GM20000 (cell line): Measurements from ENCODE around the gene FAM50B.

Experiments
- DNase-seq: peaks from one replicate; pipeline ENCODE4 v3.0.0; 2012; ENCODE audit warnings: low spot score
- TF ChIP-seq, protein P1 (sequence below): IDR thresholded peaks from 2 replicates; pipeline ENCODE4 v1.5.1; 2012; ENCODE audit warnings: mild to moderate bottlenecking, control low read depth; ENCODE audit errors: extremely low read depth, missing control alignments

FAM50B gene

DNA sequence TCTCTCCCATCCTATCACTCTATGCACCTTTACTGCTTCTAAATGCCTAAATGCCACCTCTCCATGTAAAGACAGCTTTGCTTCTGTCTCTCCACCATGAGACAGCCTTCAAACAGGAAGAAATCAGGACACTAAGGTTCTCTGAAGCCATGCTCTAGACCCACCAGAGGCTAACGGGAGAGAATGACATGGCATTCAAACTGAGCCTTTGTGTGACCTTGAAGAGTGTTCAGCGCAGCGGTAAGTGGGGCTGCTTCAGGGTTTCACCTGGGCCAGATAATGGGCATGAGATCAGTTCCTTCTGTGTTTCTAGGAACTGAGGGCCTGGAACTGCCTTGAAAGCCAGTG, 20.1 kb downstream of the FAM50B start:
- TF ChIP-seq, protein P1, sequence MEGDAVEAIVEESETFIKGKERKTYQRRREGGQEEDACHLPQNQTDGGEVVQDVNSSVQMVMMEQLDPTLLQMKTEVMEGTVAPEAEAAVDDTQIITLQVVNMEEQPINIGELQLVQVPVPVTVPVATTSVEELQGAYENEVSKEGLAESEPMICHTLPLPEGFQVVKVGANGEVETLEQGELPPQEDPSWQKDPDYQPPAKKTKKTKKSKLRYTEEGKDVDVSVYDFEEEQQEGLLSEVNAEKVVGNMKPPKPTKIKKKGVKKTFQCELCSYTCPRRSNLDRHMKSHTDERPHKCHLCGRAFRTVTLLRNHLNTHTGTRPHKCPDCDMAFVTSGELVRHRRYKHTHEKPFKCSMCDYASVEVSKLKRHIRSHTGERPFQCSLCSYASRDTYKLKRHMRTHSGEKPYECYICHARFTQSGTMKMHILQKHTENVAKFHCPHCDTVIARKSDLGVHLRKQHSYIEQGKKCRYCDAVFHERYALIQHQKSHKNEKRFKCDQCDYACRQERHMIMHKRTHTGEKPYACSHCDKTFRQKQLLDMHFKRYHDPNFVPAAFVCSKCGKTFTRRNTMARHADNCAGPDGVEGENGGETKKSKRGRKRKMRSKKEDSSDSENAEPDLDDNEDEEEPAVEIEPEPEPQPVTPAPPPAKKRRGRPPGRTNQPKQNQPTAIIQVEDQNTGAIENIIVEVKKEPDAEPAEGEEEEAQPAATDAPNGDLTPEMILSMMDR: no peak

DNA sequence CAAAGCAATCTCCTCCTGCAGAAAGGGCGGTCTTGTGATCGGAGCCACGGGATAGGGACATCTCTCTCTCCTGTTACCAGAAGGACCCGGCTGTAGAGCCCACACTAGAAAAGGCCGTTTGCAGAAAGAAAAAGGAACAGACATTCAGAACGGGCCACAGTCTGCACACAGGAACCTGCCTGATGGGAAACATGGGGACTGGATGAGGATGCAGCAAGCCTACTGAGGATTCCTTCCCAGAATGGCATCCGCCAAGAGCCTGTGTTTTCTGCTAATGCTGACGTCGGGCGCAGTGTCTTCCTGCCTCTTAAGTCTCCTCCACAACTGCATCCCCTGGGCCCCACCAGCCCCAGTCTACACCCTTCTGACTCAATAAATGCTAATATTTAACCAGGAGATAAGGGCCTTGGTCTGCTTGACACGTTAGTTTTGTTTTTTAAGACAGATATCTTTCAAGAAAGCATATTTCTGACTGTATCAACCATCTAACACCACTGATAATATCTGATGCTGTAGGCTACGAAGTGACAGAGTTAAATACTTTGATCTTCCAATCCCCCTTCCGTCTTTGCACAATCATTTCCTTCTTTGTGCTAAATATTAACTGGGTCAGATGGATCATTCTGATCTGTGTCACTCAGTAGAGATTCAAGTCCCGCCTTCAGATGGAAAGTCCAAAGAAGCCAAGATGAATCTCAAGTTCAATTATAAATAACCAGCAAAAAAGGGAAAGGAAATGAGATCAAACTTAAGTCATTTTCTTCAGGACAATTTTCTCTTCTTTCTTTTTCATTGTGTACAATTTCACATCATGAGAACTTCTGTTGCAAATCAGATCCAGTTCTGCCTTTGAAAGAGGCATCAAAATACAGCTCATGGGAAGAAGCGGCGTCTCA, 20.7 kb downstream of the FAM50B start:
- DNase-seq: no peak
- TF ChIP-seq, protein P1: no peak

More for the DNA sequence above, 20.1 kb downstream of the FAM50B start:
- DNase-seq: no peak

DNA sequence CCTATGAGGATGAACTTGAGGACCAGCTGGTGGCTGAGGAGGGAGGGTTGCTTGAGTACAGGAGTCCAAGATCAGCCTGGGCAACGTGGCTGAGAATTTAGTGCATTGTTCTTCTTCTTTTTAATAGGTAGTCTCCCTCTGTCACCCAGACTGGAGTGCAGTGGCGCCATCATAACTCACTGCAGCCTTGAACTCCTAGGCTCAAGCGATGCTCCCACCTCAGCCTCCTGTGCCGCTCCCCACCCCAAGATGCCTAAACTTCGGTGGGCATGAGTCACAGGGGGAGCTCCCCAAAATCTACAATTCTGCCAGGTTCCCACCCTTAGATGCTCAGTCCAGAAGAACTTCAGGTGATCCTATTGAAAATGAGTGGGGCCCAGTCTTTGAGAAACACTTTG, 21.4 kb downstream of the FAM50B start:
- no peak for DNase-seq

DNA sequence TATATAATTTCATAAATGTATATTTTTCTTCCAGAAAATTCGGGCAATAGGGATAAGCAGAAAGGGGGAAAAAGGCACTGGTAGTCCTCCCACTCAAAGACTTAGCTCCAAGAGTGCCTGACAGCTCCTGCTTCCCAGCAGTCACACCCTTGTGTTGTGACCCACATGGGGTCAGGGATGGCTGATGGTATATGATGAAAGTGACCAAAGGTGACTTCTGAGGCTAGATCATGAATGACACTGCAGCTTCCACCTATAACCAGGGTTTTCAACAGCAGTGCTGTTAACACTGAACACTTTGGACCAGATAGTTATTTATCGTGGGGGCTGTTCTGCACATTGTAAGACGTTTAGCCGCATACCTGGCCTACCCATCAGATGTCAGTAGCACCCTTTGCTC, 22.3 kb downstream of the FAM50B start:
- no peak for DNase-seq
- TF ChIP-seq, protein P1: no peak

More for the DNA sequence above, 21.4 kb downstream of the FAM50B start:
- TF ChIP-seq, protein P1: no peak

DNA sequence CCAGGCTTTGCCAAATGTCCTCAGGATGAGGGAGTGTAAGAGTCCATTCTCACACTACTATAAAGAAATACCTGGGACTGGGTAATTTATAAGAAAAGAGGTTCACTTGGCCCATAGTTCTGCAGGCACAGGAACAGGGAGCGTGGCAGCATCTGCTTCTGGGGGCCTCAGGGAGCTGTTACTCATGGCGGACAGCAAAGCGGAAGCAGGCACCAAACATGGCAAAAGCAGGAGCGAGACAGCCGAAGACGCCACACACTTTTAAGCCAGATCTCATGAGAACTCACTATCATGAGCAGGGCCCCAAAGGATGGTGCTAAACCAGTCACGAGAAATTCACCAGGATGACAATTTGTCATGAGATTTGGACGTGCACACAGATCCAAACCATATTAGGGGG, 22.8 kb downstream of the FAM50B start:
- DNase-seq: no peak
- TF ChIP-seq, protein P1: no peak

GRCh38 chr6:3872370-3872854, 23.2 kb downstream of the FAM50B start:
- no peak for DNase-seq
- TF ChIP-seq, protein P1: no peak

DNA sequence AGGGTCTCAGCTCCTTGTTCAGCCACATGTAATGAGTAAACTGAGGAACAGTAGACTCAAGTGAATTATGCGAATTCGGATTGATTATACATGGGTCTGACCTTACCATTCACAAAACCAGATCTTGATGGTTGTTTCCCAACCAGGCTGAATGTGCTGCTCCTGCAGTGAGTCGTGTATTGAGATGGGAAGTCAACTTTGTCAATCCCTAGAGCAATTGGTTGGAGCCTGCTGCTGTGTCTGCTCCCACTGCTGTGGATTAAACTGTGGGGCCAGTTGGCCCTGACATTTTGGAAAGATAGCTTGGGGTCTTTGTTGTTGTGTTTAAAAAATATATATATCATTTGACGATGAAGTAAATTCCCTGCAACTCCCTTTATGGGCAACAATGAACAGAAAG, 23.9 kb downstream of the FAM50B start:
- TF ChIP-seq, protein P1: no peak
- no peak for DNase-seq
